ENCODE data around the gene VPS35. TPM values are rescaled to one million over a fixed set of nuclear protein-coding genes. Genes with fewer than 3 reads are reported as not detected.

VPS35 gene
- total RNA-seq, 1 experiment from 2014 or later: 70.4 TPM

- Histone ChIP-seq H3K23ac (ENCODE audit: insufficient read length, low read depth, low read length) (no peak within 1 kb of the TSS), H3K18ac (ENCODE audit: insufficient read length, low read depth, low read length) (peak within 1 kb of the TSS; percentile 99), H2BK15ac (ENCODE audit: low read depth, low read length) (no peak within 1 kb of the TSS), H3K4ac (ENCODE audit: low read depth, low read length) (no peak within 1 kb of the TSS; the same call in 1 of the 2 replicates), H3K79me1 (ENCODE audit: insufficient read depth, low read depth, low read length, poor library complexity, severe bottlenecking) (no peaks in the 10 kb centered on the region), H3K9me3 (ENCODE audit: control insufficient read depth, low read depth, low read length) (no peaks in the 10 kb centered on the region), H3K23me2 (ENCODE audit: insufficient read length, low read depth, low read length, poor library complexity, severe bottlenecking) (peaks cover 3% of the 10 kb centered on the region), H3K4me2 (ENCODE audit: insufficient read depth, insufficient read length, low read length) (peak within 1 kb of the TSS; percentile 93), H4K20me1 (ENCODE audit: control insufficient read depth, insufficient read depth, insufficient read length) (no peaks in the 10 kb centered on the region), H2AFZ (ENCODE audit: low read length) (no peak within 1 kb of the TSS), H3K27me3 (ENCODE audit: insufficient read depth, low read length) (no peaks in the 10 kb centered on the region), H3K27ac (ENCODE audit: insufficient read length, low read depth, low read length) (peak within 1 kb of the TSS; percentile 62), H3K56ac (ENCODE audit: insufficient read length, low read depth, low read length) (no peak within 1 kb of the TSS), H3K9ac (ENCODE audit: extremely low read depth, insufficient read length, low read length) (peak within 1 kb of the TSS; percentile 95), H2BK12ac (ENCODE audit: insufficient read length, low read depth, low read length) (no peak within 1 kb of the TSS), H2BK120ac (ENCODE audit: low read depth, low read length, poor library complexity, severe bottlenecking) (no peak within 1 kb of the TSS), H4K91ac (ENCODE audit: insufficient read length, low read depth, low read length) (no peak within 1 kb of the TSS), H3T11ph (ENCODE audit: low read length) (no peak within 1 kb of the TSS), H2AK5ac (ENCODE audit: insufficient read length, low read length) (no peak within 1 kb of the TSS), H3K79me2 (ENCODE audit: insufficient read depth, low read length) (peaks cover 38% of the 10 kb centered on the region; the same call in 1 of the 2 replicates), H4K5ac (ENCODE audit: insufficient read length, low read depth, low read length) (peak within 1 kb of the TSS; percentile 63), H4K8ac (replicated peaks; ENCODE audit: insufficient read length, low read depth, low read length) (no peak within 1 kb of the TSS), H3K14ac (ENCODE audit: insufficient read depth, low read length) (peak within 1 kb of the TSS; percentile 96), H2BK20ac (ENCODE audit: low read depth, low read length, poor library complexity, severe bottlenecking) (no peak within 1 kb of the TSS), H2BK5ac (ENCODE audit: insufficient read length, low read length) (peak within 1 kb of the TSS; percentile 66), H3K4me1 (ENCODE audit: insufficient read depth, low read length) (no peaks in the 10 kb centered on the region; the same call in 1 of the 2 replicates)
- H3K36me3 Mint-ChIP-seq (ENCODE audit: insufficient read depth in 1 of 3, low read depth in 3 of 3): peaks cover 25 to 35% (median 31%) of the 10 kb centered on the region in 3 experiments
- peak; percentile 62 for TF ChIP-seq CTCF (conservative IDR thresholded peaks at IDR 0.05)
- no peaks in the 10 kb centered on the region for H3K27me3 Mint-ChIP-seq (ENCODE audit: low read depth)
- peak; percentile 96 for DNase-seq
- WGBS (ENCODE audit: extremely low coverage, insufficient read length, low lambda C conversion rate): no CpG with 5 or more reads among the region's 79 CpGs
- no peak within 1 kb of the TSS for H3K4me3 Mint-ChIP-seq
- no peaks in the 10 kb centered on the region for H3K9me3 Mint-ChIP-seq
- peaks cover 15 to 34% of the 10 kb centered on the region in 2 experiments for H3K4me1 Mint-ChIP-seq
- H3K27ac Mint-ChIP-seq: peak within 1 kb of the TSS in 1 of 3 experiments; percentile 82; a peak in 2 of 7 replicates
Measured at GRCh38 chr16:46689365-46690280, 645 bp upstream of the VPS35 start, which contains the start of gene ORC6. Gene ORC6 (plus strand): TSS chr16:46689659. CDS start chr16:46689706, 47 bp downstream.
